ENCODE data around the gene COL4A4. TPM values are rescaled to one million over a fixed set of nuclear protein-coding genes. Genes with fewer than 3 reads are reported as not detected.

Gene COL4A4
- polyA plus RNA-seq, 2 of the 4 experiments (the other 2 are of a cell fraction), result 1.7 to 6.8 TPM

DNA sequence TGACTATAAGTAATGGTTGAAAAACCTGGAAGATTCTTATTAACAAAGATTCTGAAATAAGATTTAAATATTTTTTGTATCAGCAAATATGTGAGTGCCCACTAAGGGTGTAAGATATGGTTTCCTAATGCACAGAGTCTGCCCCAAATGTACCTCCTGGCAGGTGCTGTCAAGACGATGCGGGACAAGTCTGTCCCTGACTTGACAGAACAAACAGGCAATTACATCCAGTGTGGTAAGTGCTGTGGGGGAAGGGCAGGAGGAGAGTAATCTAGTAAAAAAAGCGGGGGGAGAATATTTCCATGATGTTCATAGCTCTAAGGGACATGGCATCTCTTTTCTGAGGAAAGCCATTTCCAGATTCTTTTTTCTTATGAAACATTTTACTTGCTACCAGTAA is 127.5 kb downstream of the COL4A4 start:
- H3K27ac ChIP-seq, result no peak overlapping the region
- no peaks in the 10 kb centered on the region for H3K4me1 ChIP-seq
- FAIRE-seq (no peak), DNase-seq (ENCODE audit: low read depth in 1 of 2, low spot score in 1 of 2) (no peak), ATAC-seq (no peak)
- ChIA-PET POLR2A (no interaction called here), CTCF (interaction anchor here (1.0 kb wide), 1 partner anchor 1375 kb away, joined by 3 read pairs; no protein-coding TSS in a partner anchor)
- no peak overlapping the region for H3K4me3 ChIP-seq
- TF ChIP-seq HDAC2 (IDR thresholded peaks at IDR 0.05) (no peak), ZC3H11A (IDR thresholded peaks at IDR 0.05) (no peak), POLR2AphosphoS2 (conservative IDR thresholded peaks at IDR 0.05; ENCODE audit: low read length) (no peak), PHF8 (IDR thresholded peaks at IDR 0.05; ENCODE audit: borderline replicate concordance, low read depth) (no peak), RCOR1 (IDR thresholded peaks at IDR 0.05; ENCODE audit: low read depth, low read length) (no peak), EHF (CRISPR knock-in tag; IDR thresholded peaks at IDR 0.05) (no peak), KDM1A (IDR thresholded peaks at IDR 0.05; ENCODE audit: low read depth) (no peak), RARB (CRISPR knock-in tag; IDR thresholded peaks at IDR 0.05) (no peak), HOXA7 (CRISPR knock-in tag; IDR thresholded peaks at IDR 0.05) (no peak), HOXB5 (CRISPR knock-in tag; IDR thresholded peaks at IDR 0.05) (no peak), RNF2 (IDR thresholded peaks at IDR 0.05; ENCODE audit: borderline replicate concordance, low read depth) (no peak), CBX8 (IDR thresholded peaks at IDR 0.05) (no peak), FOXS1 (CRISPR knock-in tag; IDR thresholded peaks at IDR 0.05) (no peak)
- TF ChIP-seq, protein P1, sequence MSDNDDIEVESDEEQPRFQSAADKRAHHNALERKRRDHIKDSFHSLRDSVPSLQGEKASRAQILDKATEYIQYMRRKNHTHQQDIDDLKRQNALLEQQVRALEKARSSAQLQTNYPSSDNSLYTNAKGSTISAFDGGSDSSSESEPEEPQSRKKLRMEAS (IDR thresholded peaks at IDR 0.05), result no peak
- no peaks in the 10 kb centered on the region for H3K9me3 ChIP-seq
- 90% methylated on average over 3 of the region's 3 CpGs for WGBS (ENCODE audit: missing lambda C conversion rate)
- no peak overlapping the region for H3K4me2 ChIP-seq

GRCh38 chr2:227035711-227036367 is 128.2 kb downstream of the COL4A4 start:
- no peak overlapping the region for H3K4me2 ChIP-seq
- ChIA-PET CTCF (interaction anchor here (0.8 to 1.0 kb wide), 2 partner anchors 10 to 1374 kb away, joined by 3 read pairs; no protein-coding TSS in a partner anchor), POLR2A (no interaction called here)
- 82% methylated on average over 7 of the region's 7 CpGs for WGBS (ENCODE audit: missing lambda C conversion rate)
- ATAC-seq, result no peak
- no peaks in the 10 kb centered on the region for H3K9me3 ChIP-seq
- TF ChIP-seq TP53 (CRISPR knock-in tag; IDR thresholded peaks at IDR 0.05) (no peak), RFX5 (IDR thresholded peaks at IDR 0.05) (no peak), MYC (IDR thresholded peaks at IDR 0.05; ENCODE audit: borderline replicate concordance, low read length) (no peak), POLR2A (IDR thresholded peaks at IDR 0.05; ENCODE audit: low read length) (no peak), SREBF2 (IDR thresholded peaks at IDR 0.05) (no peak), KDM1A (IDR thresholded peaks at IDR 0.05; ENCODE audit: low read depth) (no peak), NPAS2 (CRISPR knock-in tag; IDR thresholded peaks at IDR 0.05; ENCODE audit: borderline replicate concordance) (no peak)
- TF ChIP-seq, protein P2, sequence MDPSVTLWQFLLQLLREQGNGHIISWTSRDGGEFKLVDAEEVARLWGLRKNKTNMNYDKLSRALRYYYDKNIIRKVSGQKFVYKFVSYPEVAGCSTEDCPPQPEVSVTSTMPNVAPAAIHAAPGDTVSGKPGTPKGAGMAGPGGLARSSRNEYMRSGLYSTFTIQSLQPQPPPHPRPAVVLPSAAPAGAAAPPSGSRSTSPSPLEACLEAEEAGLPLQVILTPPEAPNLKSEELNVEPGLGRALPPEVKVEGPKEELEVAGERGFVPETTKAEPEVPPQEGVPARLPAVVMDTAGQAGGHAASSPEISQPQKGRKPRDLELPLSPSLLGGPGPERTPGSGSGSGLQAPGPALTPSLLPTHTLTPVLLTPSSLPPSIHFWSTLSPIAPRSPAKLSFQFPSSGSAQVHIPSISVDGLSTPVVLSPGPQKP (IDR thresholded peaks at IDR 0.05; ENCODE audit: low read depth, low read length), result no peak
- TF ChIP-seq, protein P3, sequence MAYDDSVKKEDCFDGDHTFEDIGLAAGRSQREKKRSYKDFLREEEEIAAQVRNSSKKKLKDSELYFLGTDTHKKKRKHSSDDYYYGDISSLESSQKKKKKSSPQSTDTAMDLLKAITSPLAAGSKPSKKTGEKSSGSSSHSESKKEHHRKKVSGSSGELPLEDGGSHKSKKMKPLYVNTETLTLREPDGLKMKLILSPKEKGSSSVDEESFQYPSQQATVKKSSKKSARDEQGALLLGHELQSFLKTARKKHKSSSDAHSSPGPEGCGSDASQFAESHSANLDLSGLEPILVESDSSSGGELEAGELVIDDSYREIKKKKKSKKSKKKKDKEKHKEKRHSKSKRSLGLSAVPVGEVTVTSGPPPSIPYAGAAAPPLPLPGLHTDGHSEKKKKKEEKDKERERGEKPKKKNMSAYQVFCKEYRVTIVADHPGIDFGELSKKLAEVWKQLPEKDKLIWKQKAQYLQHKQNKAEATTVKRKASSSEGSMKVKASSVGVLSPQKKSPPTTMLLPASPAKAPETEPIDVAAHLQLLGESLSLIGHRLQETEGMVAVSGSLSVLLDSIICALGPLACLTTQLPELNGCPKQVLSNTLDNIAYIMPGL (CRISPR knock-in tag; IDR thresholded peaks at IDR 0.05; ENCODE audit: borderline replicate concordance), result no peak
- TF ChIP-seq, protein P4, sequence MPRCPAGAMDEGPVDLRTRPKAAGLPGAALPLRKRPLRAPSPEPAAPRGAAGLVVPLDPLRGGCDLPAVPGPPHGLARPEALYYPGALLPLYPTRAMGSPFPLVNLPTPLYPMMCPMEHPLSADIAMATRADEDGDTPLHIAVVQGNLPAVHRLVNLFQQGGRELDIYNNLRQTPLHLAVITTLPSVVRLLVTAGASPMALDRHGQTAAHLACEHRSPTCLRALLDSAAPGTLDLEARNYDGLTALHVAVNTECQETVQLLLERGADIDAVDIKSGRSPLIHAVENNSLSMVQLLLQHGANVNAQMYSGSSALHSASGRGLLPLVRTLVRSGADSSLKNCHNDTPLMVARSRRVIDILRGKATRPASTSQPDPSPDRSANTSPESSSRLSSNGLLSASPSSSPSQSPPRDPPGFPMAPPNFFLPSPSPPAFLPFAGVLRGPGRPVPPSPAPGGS (IDR thresholded peaks at IDR 0.05), result no peak
- no peak for DNase-seq (ENCODE audit: low read depth in 1 of 2, low spot score in 1 of 2)
- FAIRE-seq, result no peak
- no peak overlapping the region for H3K4me3 ChIP-seq
- no peak overlapping the region for H3K27ac ChIP-seq
- H3K4me1 ChIP-seq, result no peaks in the 10 kb centered on the region
